ENCODE measurements around the gene STK10. TPM values are rescaled to one million over a fixed set of nuclear protein-coding genes. Genes with fewer than 3 reads are reported as not detected.

The STK10 gene
- total RNA-seq, 1 donor from 2014 or later, result 72.5 TPM

- intact Hi-C loops (cut with DNase I), result no loop called here
- H3K4me1 ChIP-seq, result peaks cover 64% of the 10 kb centered on the region
- ATAC-seq, result no peak
Measured at GRCh38 chr5:172004824-172005237, 183.2 kb downstream of the STK10 start.

DNA sequence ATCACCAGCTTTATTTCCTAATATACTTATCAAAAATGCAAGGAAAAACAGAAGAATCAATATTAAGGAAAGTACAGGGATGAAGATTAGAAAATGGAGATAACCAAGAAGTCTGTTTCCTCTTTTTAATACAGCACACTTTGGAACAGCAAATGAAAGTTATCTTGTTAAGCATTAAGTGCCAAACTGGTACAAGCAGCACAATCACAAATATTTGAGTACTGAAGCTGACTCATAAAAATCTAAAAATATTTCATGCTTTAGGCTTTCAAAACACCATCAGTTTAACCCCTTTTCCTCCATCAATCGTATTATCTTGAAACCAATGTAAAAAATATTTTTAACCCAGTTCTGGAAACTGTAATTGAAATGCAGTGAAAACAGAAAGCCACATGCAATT lies 184.3 kb downstream of the STK10 start:
- DNase-seq (no peak), ATAC-seq (peak in 1 of 2 donors; percentile 24)
- H3K4me1 ChIP-seq, result peaks cover 75% of the 10 kb centered on the region
- H3K27ac ChIP-seq, result no peak overlapping the region
- intact Hi-C loops (cut with DNase I), result no loop called here
- H3K36me3 ChIP-seq, result no peaks in the 10 kb centered on the region
- H3K27me3 ChIP-seq (ENCODE audit: low read depth), result no peaks in the 10 kb centered on the region
- TF ChIP-seq, protein P1, sequence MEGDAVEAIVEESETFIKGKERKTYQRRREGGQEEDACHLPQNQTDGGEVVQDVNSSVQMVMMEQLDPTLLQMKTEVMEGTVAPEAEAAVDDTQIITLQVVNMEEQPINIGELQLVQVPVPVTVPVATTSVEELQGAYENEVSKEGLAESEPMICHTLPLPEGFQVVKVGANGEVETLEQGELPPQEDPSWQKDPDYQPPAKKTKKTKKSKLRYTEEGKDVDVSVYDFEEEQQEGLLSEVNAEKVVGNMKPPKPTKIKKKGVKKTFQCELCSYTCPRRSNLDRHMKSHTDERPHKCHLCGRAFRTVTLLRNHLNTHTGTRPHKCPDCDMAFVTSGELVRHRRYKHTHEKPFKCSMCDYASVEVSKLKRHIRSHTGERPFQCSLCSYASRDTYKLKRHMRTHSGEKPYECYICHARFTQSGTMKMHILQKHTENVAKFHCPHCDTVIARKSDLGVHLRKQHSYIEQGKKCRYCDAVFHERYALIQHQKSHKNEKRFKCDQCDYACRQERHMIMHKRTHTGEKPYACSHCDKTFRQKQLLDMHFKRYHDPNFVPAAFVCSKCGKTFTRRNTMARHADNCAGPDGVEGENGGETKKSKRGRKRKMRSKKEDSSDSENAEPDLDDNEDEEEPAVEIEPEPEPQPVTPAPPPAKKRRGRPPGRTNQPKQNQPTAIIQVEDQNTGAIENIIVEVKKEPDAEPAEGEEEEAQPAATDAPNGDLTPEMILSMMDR (IDR thresholded peaks at IDR 0.05), result no peak
- H3K9me3 ChIP-seq, result no peaks in the 10 kb centered on the region
- peak overlapping the region; percentile 98 for H3K4me3 ChIP-seq

More at GRCh38 chr5:172004824-172005237, 183.2 kb downstream of the STK10 start:
- no peak for DNase-seq
- TF ChIP-seq, protein P1 (IDR thresholded peaks at IDR 0.05), result no peak
- Histone ChIP-seq H3K36me3 (no peaks in the 10 kb centered on the region), H3K27ac (peak overlapping the region; percentile 100), H3K9me3 (no peaks in the 10 kb centered on the region), H3K27me3 (ENCODE audit: low read depth) (no peaks in the 10 kb centered on the region), H3K4me3 (peak overlapping the region; percentile 98)

GRCh38 chr5:172002840-172003512 lies 185.0 kb downstream of the STK10 start:
- Histone ChIP-seq H3K9me3 (no peaks in the 10 kb centered on the region), H3K36me3 (no peaks in the 10 kb centered on the region), H3K27ac (no peak overlapping the region), H3K4me3 (no peak overlapping the region), H3K4me1 (peaks cover 81% of the 10 kb centered on the region), H3K27me3 (ENCODE audit: low read depth) (no peaks in the 10 kb centered on the region)
- ATAC-seq (no peak), DNase-seq (no peak)
- TF ChIP-seq, protein P1 (IDR thresholded peaks at IDR 0.05), result no peak
- intact Hi-C loops (cut with DNase I), result no loop called here

GRCh38 chr5:172002310-172002709 lies 185.7 kb downstream of the STK10 start:
- ATAC-seq (no peak), DNase-seq (no peak)
- Histone ChIP-seq H3K9me3 (no peaks in the 10 kb centered on the region), H3K27ac (no peak overlapping the region), H3K4me1 (peaks cover 81% of the 10 kb centered on the region), H3K27me3 (ENCODE audit: low read depth) (no peaks in the 10 kb centered on the region), H3K4me3 (no peak overlapping the region), H3K36me3 (no peaks in the 10 kb centered on the region)
- intact Hi-C loops (cut with DNase I), result no loop called here
- TF ChIP-seq, protein P1 (IDR thresholded peaks at IDR 0.05), result peak; percentile 17

GRCh38 chr5:171999877-172000276 lies 188.1 kb downstream of the STK10 start:
- no peaks in the 10 kb centered on the region for H3K9me3 ChIP-seq
- no peak overlapping the region for H3K4me3 ChIP-seq
- DNase-seq (no peak), ATAC-seq (no peak)
- TF ChIP-seq, protein P1 (IDR thresholded peaks at IDR 0.05), result no peak
- peaks cover 11% of the 10 kb centered on the region for H3K36me3 ChIP-seq
- intact Hi-C loops (cut with DNase I), result no loop called here
- no peaks in the 10 kb centered on the region for H3K27me3 ChIP-seq (ENCODE audit: low read depth)
- H3K27ac ChIP-seq, result no peak overlapping the region
- H3K4me1 ChIP-seq, result peaks cover 81% of the 10 kb centered on the region

All from lower lobe of right lung (tissue), 2 donors.